Activated B cell treated with CpG ODN at 0.5 μM for 24 hours (primary cell): ENCODE data around the gene CRMP1. TPM values are rescaled to one million over a fixed set of nuclear protein-coding genes. Genes with fewer than 3 reads are reported as not detected.

ENCODE experiments used
- ATAC-seq: fragments of 200-7000 bp; cut with Tn5 transposase; one replicate; pipeline ENCODE4 v1.10.0; 2021; ENCODE audit warnings: low read depth, mild to moderate bottlenecking, moderate library complexity
- CTCF ChIA-PET: fragments of 350-600 bp; sonication (Branson Sonifier 250); formaldehyde crosslinking; loops from one replicate; lab custom pipeline; 2021; ENCODE audit warnings: antibody characterized with exemption; lab: Charles Lee
- POLR2A ChIA-PET: fragments of 350-600 bp; sonication (Branson Sonifier 250); formaldehyde crosslinking; loops from one replicate; lab custom pipeline; 2021; ENCODE audit warnings: antibody characterized with exemption; lab: Charles Lee
- DNase-seq: peaks from one replicate; pipeline ENCODE4 v3.0.0; 2022
- H3K27ac Mint-ChIP-seq: one replicate; pipeline ENCODE4 v1.8.0; 2020; ENCODE audit warnings: mixed read lengths
- H3K27me3 Mint-ChIP-seq: one replicate; pipeline ENCODE4 v1.8.0; 2021; ENCODE audit warnings: mixed read lengths
- H3K36me3 Mint-ChIP-seq: one replicate; pipeline ENCODE4 v1.8.0; 2021; ENCODE audit warnings: low read depth, mixed read lengths
- H3K4me1 Mint-ChIP-seq: one replicate; pipeline ENCODE4 v1.8.0; 2021; ENCODE audit warnings: mixed read lengths
- H3K4me3 Mint-ChIP-seq: one replicate; pipeline ENCODE4 v1.8.0; 2020; ENCODE audit warnings: mild to moderate bottlenecking, mixed read lengths
- H3K9me3 Mint-ChIP-seq: one replicate; pipeline ENCODE4 v1.8.0; 2020; ENCODE audit warnings: mixed read lengths
- CTCF ChIP-seq: fragments of 200-600 bp; IDR thresholded peaks from one replicate; pipeline ENCODE4 v1.8.0; 2022; ENCODE audit warnings: antibody characterized with exemption, mild to moderate bottlenecking
- intact Hi-C: fragments of 100-400 bp; cut with micrococcal nuclease; formaldehyde crosslinking; loops from one replicate; pipeline ENCODE4 v1.15.1; 2024
- total RNA-seq: library from RNA; stranded (reverse); gene quantifications from 2 replicates; pipeline ENCODE4 v1.2.3, GENCODE V29; 2022

The CRMP1 gene
- total RNA-seq, 1 donor from 2014 or later: 0.09 TPM

GRCh38 chr4:5773271-5773555, 119.7 kb downstream of the CRMP1 start:
- Mint-ChIP-seq H3K4me3 (no peak overlapping the region), H3K27ac (no peak overlapping the region), H3K36me3 (no peaks in the 10 kb centered on the region), H3K4me1 (no peaks in the 10 kb centered on the region), H3K9me3 (peaks cover 12% of the 10 kb centered on the region), H3K27me3 (no peaks in the 10 kb centered on the region)
- ChIA-PET CTCF (no interaction called here), POLR2A (no interaction called here)
- TF ChIP-seq CTCF: no peak
- DNase-seq (no peak), ATAC-seq (no peak)
- intact Hi-C loops: no loop called here

GRCh38 chr4:5772528-5773270, 120.2 kb downstream of the CRMP1 start:
- Mint-ChIP-seq H3K27me3 (no peaks in the 10 kb centered on the region), H3K4me1 (no peaks in the 10 kb centered on the region), H3K4me3 (no peak overlapping the region), H3K27ac (no peak overlapping the region), H3K9me3 (peaks cover 15% of the 10 kb centered on the region), H3K36me3 (no peaks in the 10 kb centered on the region)
- ChIA-PET CTCF (no interaction called here), POLR2A (no interaction called here)
- no peak for ATAC-seq
- no peak for TF ChIP-seq CTCF
- no peak for DNase-seq
- intact Hi-C loops: no loop called here

Other genes starting within 250 kb of the CRMP1 start
- 0.69 and 1.1 TPM in 2 replicates for gene EVC2, start 184.5 kb downstream of the CRMP1 start, total RNA-seq
- 0.16 and 0.76 TPM in 2 replicates for gene EVC, start 181.9 kb downstream of the CRMP1 start, total RNA-seq
- gene C4orf50, start 125.3 kb upstream of the CRMP1 start, total RNA-seq: 0.02 TPM in 1 of 2 replicates, not detected in the other